SK-N-DZ (cell line): ENCODE results near the gene RASA3.

ENCODE experiments used
- DNase-seq: peaks from one replicate; pipeline ENCODE4 v3.0.0-alpha.2; 2015; ENCODE audit warnings: low spot score

RASA3 gene

DNA sequence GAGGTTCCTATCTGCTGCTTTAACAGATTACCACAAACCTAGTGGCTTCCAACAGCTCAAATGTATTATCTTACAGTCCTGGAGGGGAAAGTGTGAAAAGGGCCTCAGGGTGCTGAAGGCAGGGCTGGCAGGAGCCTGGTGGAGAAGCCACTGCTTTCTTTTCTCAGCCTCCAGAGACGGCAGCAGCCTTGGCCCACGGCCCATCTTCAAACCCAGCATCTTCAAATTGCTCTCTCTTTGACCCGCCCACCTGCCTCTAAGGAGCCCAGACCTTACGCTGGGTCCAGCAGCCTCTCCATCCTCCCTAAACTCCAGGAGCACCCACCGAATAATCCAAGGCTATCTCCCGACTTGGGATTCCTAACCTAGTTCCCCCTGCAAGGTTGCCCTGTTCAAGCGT is 194.2 kb downstream of the RASA3 start:
- DNase-seq = no peak

DNA sequence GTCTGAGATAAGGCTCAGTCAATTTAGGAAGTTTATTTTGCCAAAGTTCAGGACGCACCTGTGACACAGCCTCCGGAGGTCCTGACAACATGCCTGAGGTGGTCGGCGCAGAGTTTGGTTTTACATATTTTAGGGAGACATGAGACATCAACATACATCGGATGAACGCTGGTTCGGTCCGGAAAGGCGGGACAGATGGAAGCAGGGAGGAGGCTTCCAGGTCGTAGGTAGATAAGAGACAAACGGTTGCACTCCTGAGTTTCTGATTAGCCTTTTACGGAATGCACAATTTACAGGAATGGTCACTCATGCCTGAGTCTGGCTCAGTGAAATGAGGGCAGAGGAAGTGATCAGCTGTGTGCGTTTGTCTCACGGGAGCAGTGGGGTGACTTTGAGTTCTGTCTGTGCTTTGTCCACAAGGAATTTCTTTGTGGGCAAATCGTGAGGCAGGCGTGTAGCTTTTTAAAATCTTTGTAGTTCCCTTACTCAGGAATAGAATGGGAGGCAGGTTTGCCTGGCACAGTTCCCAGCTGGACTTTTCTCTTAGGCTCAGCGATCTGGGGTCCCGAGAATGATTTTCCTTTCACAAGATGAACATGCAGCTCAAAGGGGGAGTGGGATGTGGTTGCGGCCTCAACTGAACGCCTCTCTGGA is 194.8 kb downstream of the RASA3 start:
- no peak for DNase-seq

DNA sequence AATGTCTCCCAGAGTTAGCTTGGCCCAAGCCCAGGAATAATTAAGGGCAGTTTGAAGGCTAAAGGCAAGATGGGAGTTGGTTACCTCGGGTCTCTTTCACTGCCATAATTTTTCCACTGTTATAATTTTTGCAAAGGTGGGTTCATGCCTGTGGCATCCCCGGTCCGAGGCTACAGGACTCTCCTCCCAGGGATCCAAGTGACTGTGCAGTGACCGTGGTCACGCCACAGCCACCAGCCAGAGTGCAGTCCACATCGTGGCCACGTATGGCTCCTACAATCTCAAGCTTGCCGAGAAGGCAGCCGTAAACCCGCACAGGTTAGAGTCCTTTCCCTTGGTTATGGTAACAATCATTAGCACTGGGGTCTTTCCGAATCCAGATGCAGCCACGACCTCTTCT is 195.3 kb downstream of the RASA3 start:
- DNase-seq = no peak

DNA sequence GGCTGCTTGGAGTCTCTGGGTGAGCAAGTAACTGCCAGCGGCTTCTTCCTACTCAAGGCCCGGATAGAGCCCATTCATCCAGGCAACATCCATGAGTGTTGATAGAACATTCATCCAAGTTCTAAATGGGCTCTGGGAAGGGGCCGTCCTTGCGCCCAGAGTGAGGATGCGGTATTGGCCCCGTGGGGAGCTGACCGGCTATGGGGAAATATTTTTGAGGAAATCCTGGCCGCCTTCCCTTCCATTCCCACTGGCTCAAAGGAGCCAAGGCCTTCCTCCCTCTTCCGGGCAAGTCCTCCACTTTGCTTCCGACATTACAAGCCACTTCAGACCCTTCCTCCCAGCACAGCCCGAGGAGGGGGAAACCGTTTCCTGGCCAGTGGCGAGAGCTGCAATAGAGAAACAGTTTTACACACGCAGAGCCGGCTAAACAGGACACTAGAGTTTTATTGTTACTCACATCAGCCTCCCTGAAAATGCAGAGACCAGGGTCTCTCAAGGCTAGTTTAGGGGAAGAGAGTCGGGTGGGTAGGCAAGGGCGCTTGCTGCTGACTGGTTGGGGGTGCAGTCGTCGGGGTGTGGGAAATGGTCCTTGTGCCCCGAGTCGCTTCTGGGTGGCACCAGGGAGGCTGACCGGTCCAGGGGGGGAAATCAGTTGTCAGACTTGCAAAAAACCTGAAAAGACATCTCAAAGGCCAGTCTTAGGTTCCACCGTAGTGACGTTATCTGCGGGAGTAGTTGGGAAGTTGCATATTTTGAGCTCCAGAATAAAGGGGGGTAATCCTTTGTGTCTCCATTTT is 196.1 kb downstream of the RASA3 start:
- DNase-seq = no peak

DNA sequence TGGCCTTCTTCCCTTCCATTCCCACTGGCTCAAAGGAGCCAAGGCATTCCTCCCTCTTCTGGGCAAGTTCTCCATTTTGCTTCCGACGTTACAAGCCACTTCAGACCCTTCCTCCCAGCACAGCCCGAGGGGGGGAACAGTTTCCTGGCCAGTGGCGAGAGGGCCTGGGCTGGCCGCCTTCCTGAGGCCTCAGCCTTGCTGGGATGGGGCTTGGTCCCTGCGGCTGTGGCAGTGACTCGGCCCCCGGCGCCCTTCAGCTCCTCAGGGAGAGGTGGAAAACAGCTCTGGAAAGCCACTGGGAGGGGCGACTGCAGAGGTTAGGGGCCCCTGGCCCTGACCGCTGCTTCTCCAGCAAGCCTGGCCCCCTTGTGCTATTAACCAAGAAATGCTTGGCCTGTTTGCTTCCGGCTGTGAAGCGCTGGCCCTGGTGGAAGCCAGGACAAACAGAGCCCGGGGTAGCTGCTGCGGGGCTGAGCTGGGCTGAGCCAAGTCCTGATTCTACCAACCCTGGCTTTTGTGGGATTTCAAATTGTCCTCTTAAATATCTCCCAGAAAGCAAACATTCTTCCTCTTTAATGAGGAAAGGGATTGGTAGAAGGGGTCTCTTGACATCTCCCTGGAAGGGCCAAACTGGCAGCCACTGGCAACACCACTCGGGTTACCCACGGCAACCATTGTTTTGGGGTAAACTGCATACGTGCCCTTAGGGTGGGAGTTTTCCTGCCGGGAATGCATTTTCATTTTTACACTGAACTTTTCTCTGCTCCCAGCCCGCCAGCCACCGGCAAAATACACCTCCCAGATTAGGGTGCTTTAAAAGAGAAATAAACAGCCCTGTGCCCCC is 197.2 kb downstream of the RASA3 start:
- no peak for DNase-seq

DNA sequence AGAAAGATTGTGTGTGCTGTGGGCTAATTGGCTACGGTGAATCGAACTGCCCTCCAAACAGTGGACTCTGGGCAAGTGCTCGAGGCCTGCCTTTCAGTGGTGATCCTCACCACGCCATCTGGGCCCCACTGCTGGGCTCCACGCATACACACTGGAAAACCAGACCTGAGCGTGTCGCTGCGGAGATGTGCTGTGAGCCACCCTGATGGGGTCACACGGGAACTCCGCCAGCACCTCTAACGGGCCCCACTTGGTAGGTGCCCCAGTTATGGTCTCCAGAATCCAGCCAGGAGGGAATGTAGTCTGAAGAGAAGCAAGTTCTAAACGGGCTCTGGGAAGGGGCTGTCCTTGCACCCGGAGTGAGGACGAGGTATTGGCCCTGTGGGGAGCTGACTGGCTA is 197.8 kb downstream of the RASA3 start:
- DNase-seq = no peak

DNA sequence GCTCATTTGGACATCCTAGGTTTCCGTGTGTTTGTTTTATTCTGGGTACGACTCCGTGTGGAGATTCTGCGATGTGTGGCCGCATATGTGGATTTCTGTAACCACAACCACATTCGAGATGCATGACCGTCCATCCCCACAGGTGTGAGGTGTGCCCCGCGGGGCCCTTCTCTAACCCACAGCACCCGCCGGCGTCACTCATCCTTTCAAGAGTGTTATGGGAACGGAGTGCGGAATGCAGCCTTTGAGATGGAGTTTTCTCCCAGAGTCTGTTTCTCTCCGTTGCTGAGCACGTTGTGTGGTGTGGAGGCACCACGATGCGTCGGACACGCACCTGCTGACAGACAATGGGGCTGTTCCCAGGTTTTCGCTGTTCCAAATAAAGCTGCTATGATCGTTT is 198.5 kb downstream of the RASA3 start:
- DNase-seq = no peak

DNA sequence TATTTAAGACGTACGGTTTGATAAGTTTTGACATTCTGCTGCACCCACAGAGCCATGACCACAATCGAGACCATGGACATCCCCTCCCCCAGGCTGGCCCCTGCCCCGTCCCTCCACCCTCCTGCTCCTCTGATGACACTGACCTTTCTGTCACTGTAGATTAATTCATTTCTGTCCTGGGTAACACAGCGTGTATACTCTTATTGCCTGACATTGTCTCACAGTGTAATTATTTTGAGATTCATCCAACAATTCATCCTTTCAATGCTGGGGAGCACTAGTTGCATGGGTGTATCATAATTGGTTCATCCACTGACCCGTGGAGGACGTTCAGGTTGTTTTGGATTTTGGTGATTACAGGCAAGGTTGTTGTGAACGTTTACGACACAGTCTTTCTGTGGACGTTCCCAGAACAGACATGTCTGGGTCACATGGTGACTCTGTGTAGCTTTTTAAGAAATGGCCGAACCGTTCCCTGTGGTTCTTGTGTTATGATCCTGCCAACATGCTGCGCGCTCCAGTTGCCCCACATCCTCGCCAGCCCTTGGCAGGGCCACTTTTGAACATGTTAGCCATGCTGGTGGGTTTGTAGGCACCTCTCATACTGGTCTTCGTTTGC is 200.5 kb downstream of the RASA3 start:
- no peak for DNase-seq

DNA sequence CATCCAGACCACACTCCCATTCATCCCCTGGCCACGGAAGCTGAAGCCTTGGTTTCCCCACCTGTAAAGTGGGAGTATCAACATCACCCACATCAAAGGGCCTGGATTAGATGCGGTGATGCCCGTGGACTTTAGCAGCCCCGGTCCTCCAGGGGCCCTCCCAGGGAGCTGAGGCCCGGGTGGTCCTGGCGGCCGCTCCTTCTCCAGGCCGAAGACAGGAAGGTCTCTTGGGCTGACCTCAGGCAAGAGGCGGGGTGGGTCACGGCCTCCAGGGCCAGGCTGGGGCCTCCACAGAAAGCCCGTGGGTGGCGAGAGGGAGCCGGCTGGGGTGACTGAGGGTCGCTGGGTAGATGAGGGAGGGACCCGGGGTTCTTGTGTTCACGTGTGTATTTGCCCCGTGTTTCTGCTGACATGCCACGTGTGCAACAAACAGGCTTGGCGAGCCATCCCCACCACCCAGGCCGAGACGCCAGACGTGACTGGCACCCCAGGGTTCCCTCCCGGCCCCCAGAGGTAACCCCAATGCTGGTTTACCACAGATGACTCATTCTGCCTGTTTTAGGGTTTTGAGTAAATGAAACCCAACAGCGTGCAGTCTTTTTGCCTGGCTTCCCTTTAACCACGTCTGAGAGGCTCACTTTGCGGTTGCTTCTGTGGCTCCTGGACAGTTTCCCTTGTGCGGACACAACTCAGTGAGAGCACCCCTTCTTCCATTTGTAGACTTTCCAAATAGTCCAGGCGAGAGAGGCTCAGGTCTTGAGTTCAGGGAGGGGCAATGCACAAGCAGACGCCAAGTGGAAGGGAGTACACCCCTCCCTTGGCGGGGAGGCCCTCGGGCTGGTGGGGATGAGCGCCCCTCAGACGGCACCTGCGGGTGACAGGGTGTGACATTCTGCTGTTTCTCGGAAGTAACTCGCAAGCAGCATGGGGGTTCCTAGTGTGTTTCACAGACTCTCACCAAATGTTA is 201.5 kb downstream of the RASA3 start:
- DNase-seq = no peak

DNA sequence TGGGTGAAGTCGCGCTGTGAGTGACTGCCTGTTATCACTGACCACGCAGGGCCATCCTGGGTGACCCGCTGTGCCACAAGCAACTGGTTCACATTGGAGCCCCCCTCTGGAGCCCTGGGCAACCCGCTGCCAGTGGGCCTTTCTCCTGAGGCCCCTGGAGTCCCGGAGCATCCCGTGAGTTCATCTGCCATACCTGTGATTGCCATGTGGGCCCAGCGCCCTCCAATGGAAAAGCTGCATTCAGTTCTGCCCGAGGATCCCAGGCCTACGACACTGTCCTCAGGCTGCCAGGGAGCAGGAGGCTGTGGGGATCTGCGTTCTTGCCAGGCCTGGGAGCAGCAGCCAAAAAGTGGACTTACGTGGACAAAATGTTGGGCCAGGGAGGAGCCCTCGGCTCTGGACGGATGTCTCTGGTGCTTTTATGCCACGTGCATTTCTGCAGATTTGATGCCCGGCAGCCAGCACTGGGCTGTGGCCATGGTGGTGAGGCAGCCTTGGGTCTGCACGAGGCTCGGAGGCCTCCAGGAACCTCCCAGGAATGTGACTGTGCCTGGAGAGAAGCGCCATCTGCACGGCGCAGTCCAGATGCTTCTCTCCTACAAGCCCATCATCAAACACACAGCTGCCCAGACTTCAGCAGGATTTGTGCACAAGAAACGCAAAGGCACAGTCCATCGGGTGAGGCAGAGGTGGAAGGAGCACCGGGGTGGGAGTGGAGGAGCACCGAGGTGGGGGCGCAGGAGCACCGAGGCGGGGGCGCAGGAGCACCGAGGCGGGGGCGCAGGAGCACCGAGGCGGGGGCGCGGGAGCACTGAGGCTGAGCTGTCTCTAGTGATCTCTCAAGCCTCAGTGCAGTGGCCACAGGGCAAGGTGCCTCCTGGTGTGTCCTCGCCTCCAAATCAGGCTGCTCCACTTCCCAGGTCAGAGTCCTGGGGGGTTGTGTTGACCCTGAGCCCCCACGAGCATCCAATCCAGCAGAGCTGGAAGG is 202.5 kb downstream of the RASA3 start:
- no peak for DNase-seq

DNA sequence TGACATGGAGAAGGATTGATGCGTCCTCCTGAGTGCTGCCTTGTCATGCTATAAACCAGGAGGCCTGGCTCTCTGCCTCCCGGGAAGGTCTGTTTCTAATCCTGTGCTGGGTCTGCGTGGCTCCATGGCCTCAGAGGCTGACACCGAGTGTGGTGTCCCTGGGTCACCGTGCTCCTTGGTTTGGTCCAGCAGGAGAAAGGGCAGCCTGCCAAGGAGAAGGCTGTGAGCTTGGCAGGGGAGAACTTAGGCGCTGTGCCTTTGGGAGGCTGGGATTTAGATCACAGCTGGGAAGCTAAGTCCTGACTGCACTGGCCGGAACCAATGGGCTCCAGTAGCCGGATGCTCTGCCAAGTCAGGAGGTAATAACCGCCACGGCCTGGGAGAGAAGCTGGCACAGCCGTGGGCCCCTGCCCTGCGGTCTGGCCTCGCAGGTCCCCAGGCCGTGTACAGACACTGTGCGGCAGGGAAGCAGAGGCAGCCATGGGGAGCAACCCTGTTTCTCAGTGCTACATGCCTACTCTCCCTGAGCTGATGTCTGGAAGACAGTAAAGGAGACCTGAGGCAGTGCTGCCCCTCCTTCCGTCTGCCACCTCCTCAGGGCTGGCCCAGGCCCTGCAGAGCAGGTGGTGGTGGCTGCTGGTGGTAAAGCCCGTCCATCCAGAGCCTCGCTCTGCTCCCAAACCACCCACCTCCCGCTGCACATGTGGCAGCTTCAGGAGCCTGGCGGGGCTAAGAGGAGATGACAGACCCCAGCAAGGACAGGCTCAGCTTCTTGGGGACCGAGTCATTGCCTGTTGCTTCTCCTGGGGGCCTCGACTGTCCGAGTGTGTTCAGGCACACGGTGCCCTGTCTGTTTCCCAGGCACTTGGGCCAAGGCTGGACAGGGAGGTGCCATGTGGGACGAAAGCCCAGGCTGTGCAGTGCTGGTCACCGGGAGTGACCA is 203.5 kb downstream of the RASA3 start:
- DNase-seq = no peak
